Calu3 (cell line): ENCODE data around the gene FLNA. TPM values are rescaled to one million over a fixed set of nuclear protein-coding genes. Genes with fewer than 3 reads are reported as not detected.

Experiments
- BruUV-seq: library from RNA; stranded (reverse); fragments of 400-500 nt; replicated peaks from 2 replicates; lab custom pipeline; 2021; lab: Mats Ljungman, UMichigan
- CTCF ChIA-PET: fragments of 300-600 bp; sonication (Branson Sonifier 250); formaldehyde crosslinking; loops from one replicate; lab custom pipeline; 2022; ENCODE audit warnings: antibody characterized with exemption; lab: Charles Lee
- DNase-seq: peaks from one replicate; pipeline ENCODE4 v3.0.0; 2022
- H3K27ac Mint-ChIP-seq: one replicate; pipeline ENCODE4 v1.8.0; 2022; ENCODE audit warnings: mixed read lengths; ENCODE audit not compliant: unreplicated experiment
- H3K27me3 Mint-ChIP-seq: one replicate; pipeline ENCODE4 v1.8.0; 2022; ENCODE audit warnings: mixed read lengths; ENCODE audit not compliant: unreplicated experiment
- H3K36me3 Mint-ChIP-seq: one replicate; pipeline ENCODE4 v1.8.0; 2022; ENCODE audit warnings: mild to moderate bottlenecking, moderate library complexity, mixed read lengths; ENCODE audit not compliant: insufficient read depth, unreplicated experiment
- H3K4me1 Mint-ChIP-seq: one replicate; pipeline ENCODE4 v1.8.0; 2022; ENCODE audit warnings: mild to moderate bottlenecking, low read depth, mixed read lengths; ENCODE audit not compliant: unreplicated experiment
- H3K4me3 Mint-ChIP-seq: one replicate; pipeline ENCODE4 v1.8.0; 2022; ENCODE audit warnings: mild to moderate bottlenecking, low read depth, moderate library complexity, mixed read lengths; ENCODE audit not compliant: unreplicated experiment
- H3K9me3 Mint-ChIP-seq: one replicate; pipeline ENCODE4 v1.8.0; 2022; ENCODE audit warnings: low read depth, mixed read lengths; ENCODE audit not compliant: unreplicated experiment
- CTCF ChIP-seq: fragments of 200-600 bp; IDR thresholded peaks from one replicate; pipeline ENCODE4 v1.8.0; 2022; ENCODE audit warnings: antibody characterized with exemption; ENCODE audit not compliant: unreplicated experiment
- intact Hi-C: fragments of 100-400 bp; cut with micrococcal nuclease; formaldehyde crosslinking; loops from one replicate; pipeline ENCODE4 v1.10.0; 2022; ENCODE audit not compliant: unreplicated experiment
- total RNA-seq: library from RNA; stranded (reverse); gene quantifications from 2 replicates; pipeline ENCODE4 v1.2.3, GENCODE V29; 2022

Gene FLNA
- total RNA-seq, 1 experiment from 2014 or later = 1,240 TPM

GRCh38 chrX:154334496-154334895 lies 39.9 kb downstream of the FLNA start:
- Mint-ChIP-seq H3K4me1 (no peaks in the 10 kb centered on the region), H3K4me3 (no peak overlapping the region), H3K36me3 (no peaks in the 10 kb centered on the region), H3K9me3 (no peaks in the 10 kb centered on the region), H3K27me3 (peaks cover 11% of the 10 kb centered on the region), H3K27ac (no peak overlapping the region)
- no peak for TF ChIP-seq CTCF
- CTCF ChIA-PET = no interaction called here
- intact Hi-C loops = no loop called here
- no TSS peak for BruUV-seq
- no peak for DNase-seq

GRCh38 chrX:154333837-154334271 lies 40.6 kb downstream of the FLNA start:
- H3K36me3 Mint-ChIP-seq = no peaks in the 10 kb centered on the region
- BruUV-seq = no TSS peak
- intact Hi-C loops = no loop called here
- no peaks in the 10 kb centered on the region for H3K9me3 Mint-ChIP-seq
- peaks cover 16% of the 10 kb centered on the region for H3K27me3 Mint-ChIP-seq
- TF ChIP-seq CTCF = no peak
- DNase-seq = no peak
- no peaks in the 10 kb centered on the region for H3K4me1 Mint-ChIP-seq
- H3K27ac Mint-ChIP-seq = no peak overlapping the region
- CTCF ChIA-PET = no interaction called here
- H3K4me3 Mint-ChIP-seq = no peak overlapping the region

- no peaks in the 10 kb centered on the region for H3K9me3 Mint-ChIP-seq
- no peak overlapping the region for H3K27ac Mint-ChIP-seq
- DNase-seq = no peak
- peaks cover 23% of the 10 kb centered on the region for H3K27me3 Mint-ChIP-seq
- no peak for TF ChIP-seq CTCF
- H3K36me3 Mint-ChIP-seq = no peaks in the 10 kb centered on the region
- CTCF ChIA-PET = no interaction called here
- H3K4me1 Mint-ChIP-seq = no peaks in the 10 kb centered on the region
- no TSS peak for BruUV-seq
- H3K4me3 Mint-ChIP-seq = no peak overlapping the region
- intact Hi-C loops = no loop called here
Observed at GRCh38 chrX:154333116-154333515, 41.3 kb downstream of the FLNA start.

GRCh38 chrX:154332561-154332960 lies 41.9 kb downstream of the FLNA start:
- Mint-ChIP-seq H3K4me3 (no peak overlapping the region), H3K27ac (no peak overlapping the region), H3K36me3 (no peaks in the 10 kb centered on the region), H3K9me3 (no peaks in the 10 kb centered on the region), H3K27me3 (peaks cover 29% of the 10 kb centered on the region), H3K4me1 (no peaks in the 10 kb centered on the region)
- DNase-seq = no peak
- BruUV-seq = no TSS peak
- intact Hi-C loops = no loop called here
- CTCF ChIA-PET = no interaction called here
- TF ChIP-seq CTCF = no peak
